Prostate gland (tissue), 2 donors: ENCODE measurements around the gene DDX21. TPM values are rescaled to one million over a fixed set of nuclear protein-coding genes. Genes with fewer than 3 reads are reported as not detected.
"Not testable (repeated sequence)": the region's sequence is repeated elsewhere in the genome, so short reads cannot be mapped to it uniquely, and the experiment has no call there.

Experiments used
- DNase-seq: peaks from one replicate; pipeline ENCODE4 v3.0.0-alpha.2; 2019; ENCODE audit warnings: low spot score
- H3K27ac ChIP-seq, 2 donors: fragments of 200-600 bp; sonication (generic); 2 replicates each; pipeline ENCODE4 v1.5.1; 2017 to 2019
- H3K27me3 ChIP-seq: fragments of 200-600 bp; sonication (generic); replicated peaks from 2 replicates; pipeline ENCODE4 v1.5.1; 2019; ENCODE audit not compliant: insufficient read depth
- H3K36me3 ChIP-seq, 2 donors: fragments of 200-600 bp; sonication (generic); 1 replicate in 1 of 2; 2 replicates in 1 of 2; pipeline versions ENCODE4 v1.5.1 to v1.8.1; 2017 to 2019
- H3K4me1 ChIP-seq: fragments of 200-600 bp; sonication (generic); replicated peaks from 2 replicates; pipeline ENCODE4 v1.5.1; 2019
- H3K4me3 ChIP-seq, 2 donors: fragments of 200-600 bp; sonication (generic); 2 replicates each; pipeline ENCODE4 v1.5.1; 2017 to 2019
- H3K9me3 ChIP-seq: fragments of 200-600 bp; sonication (generic); 2 replicates; pipeline ENCODE4 v1.5.1; 2017
- CTCF ChIP-seq, 4 experiments: fragments of 200-600 bp in 2 of 4; fragments of 450-650 bp in 2 of 4; sonication (generic) in 2 of 4; IDR thresholded peaks; 1 replicate in 3 of 4; 2 replicates in 1 of 4; pipeline ENCODE4 v1.5.1; 2016 to 2019; ENCODE audit warnings: antibody characterized with exemption in 4 of 4, mild to moderate bottlenecking in 2 of 4, moderate library complexity in 2 of 4
- POLR2A ChIP-seq: fragments of 450-650 bp; IDR thresholded peaks from one replicate; pipeline ENCODE4 v1.6.1; 2016; ENCODE audit warnings: antibody characterized with exemption, mild to moderate bottlenecking
- POLR2AphosphoS5 ChIP-seq: sonication (generic); formaldehyde crosslinking; IDR thresholded peaks from one replicate; pipeline ENCODE4 v1.6.1; 2017; ENCODE audit warnings: antibody characterized with exemption
- WGBS: methylation state at CpG from one replicate; pipeline ENCODE4 v1.1.5; 2018; 5-methylcytosine and 5-hydroxymethylcytosine counted together
- intact Hi-C: fragments of 100-400 bp; cut with DNase I; formaldehyde crosslinking; loops from one replicate; pipeline ENCODE4 v1.14.2; 2022
- total RNA-seq, 2 donors: library from RNA; depleted of rRNA; stranded (reverse); fragments of >200 nt; gene quantifications; one replicate each; pipeline ENCODE4 v1.1.0, GENCODE V29; 2016

The DDX21 gene
- total RNA-seq, 2 donors from 2014 or later: 28.9 to 41.0 TPM

- TF ChIP-seq POLR2AphosphoS5 (no peak), POLR2A (no peak), CTCF (IDR thresholded peaks at IDR 0.05) (no peak)
- no peak overlapping the region for H3K4me3 ChIP-seq
- WGBS: 67% methylated on average over 2 of the region's 2 CpGs
- no peaks in the 10 kb centered on the region for H3K27me3 ChIP-seq
- H3K4me1 ChIP-seq: no peaks in the 10 kb centered on the region
- no peaks in the 10 kb centered on the region for H3K36me3 ChIP-seq
- intact Hi-C loops: no loop called here
- H3K27ac ChIP-seq: no peak overlapping the region
- H3K9me3 ChIP-seq: no peaks in the 10 kb centered on the region
- DNase-seq: no peak
Observed at GRCh38 chr10:68938117-68938516, 17.9 kb upstream of the DDX21 start.

DNA sequence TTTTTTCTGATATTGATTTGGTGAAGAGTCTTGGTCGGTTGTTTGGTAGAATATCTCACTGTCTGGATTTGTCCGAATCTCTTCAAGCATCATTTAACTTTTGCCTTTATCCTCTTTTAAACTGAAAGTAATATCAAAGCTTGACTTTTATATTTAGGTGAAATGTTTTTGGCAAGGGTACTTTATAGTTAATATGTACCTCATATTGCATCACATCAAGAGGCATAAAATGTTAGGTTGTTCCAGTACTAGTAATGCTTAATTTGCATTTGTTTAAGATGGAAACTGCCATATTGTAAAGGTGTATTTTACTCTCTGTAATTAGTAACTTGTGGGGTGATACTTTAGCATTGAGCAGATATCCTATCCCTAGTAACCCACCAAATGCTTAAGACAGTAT lies 17.1 kb upstream of the DDX21 start:
- WGBS: 90% methylated on average over 2 of the region's 2 CpGs
- no peak for DNase-seq
- no peak overlapping the region for H3K27ac ChIP-seq
- H3K36me3 ChIP-seq: no peaks in the 10 kb centered on the region
- H3K4me3 ChIP-seq: no peak overlapping the region
- H3K9me3 ChIP-seq: no peaks in the 10 kb centered on the region
- TF ChIP-seq POLR2A: no peak
- TF ChIP-seq CTCF (IDR thresholded peaks at IDR 0.05): no peak
- no peak for TF ChIP-seq POLR2AphosphoS5
- intact Hi-C loops: no loop called here
- no peaks in the 10 kb centered on the region for H3K4me1 ChIP-seq
- no peaks in the 10 kb centered on the region for H3K27me3 ChIP-seq

GRCh38 chr10:68940917-68941316 lies 15.1 kb upstream of the DDX21 start:
- H3K4me1 ChIP-seq, H3K27ac ChIP-seq, H3K36me3 ChIP-seq, DNase-seq, H3K27me3 ChIP-seq, H3K9me3 ChIP-seq, H3K4me3 ChIP-seq, intact Hi-C loops: not testable (repeated sequence)

GRCh38 chr10:68950598-68950997 lies 5.4 kb upstream of the DDX21 start:
- H3K4me3 ChIP-seq: no peak overlapping the region
- H3K9me3 ChIP-seq: no peaks in the 10 kb centered on the region
- no peak for TF ChIP-seq CTCF (IDR thresholded peaks at IDR 0.05)
- TF ChIP-seq POLR2AphosphoS5: no peak
- TF ChIP-seq POLR2A: no peak
- no peak for DNase-seq
- peaks cover 0 to 7% of the 10 kb centered on the region in 2 donors for H3K36me3 ChIP-seq
- intact Hi-C loops: no loop called here
- H3K27me3 ChIP-seq: no peaks in the 10 kb centered on the region
- 98% methylated on average over 3 of the region's 3 CpGs for WGBS
- no peaks in the 10 kb centered on the region for H3K4me1 ChIP-seq
- no peak overlapping the region for H3K27ac ChIP-seq

DNA sequence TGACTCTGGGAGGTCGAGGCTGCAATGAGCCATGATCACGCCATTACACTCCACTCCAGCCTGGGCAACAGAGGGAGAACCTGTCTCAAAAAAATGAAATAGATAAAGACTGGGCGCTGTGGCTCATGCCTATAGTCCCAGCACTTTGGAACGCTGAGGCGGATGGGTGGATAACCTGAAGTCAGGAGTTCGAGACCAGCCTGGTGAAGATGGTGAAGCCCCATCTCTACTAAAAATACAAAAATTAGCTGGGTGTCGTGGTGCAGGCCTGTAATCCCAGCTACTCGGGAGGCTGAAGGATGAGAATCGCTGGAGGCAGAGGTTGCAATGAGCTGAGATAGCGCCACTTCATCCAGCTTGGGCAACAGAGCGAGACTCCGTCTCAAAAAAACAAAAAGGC lies 1.1 kb upstream of the DDX21 start:
- no peak for DNase-seq
- Histone ChIP-seq H3K4me3 (no peak overlapping the region), H3K27me3 (no peaks in the 10 kb centered on the region), H3K27ac (no peak overlapping the region), H3K4me1 (no peaks in the 10 kb centered on the region), H3K36me3 (no peaks in the 10 kb centered on the region), H3K9me3 (no peaks in the 10 kb centered on the region)
- no peak for TF ChIP-seq POLR2AphosphoS5
- TF ChIP-seq POLR2A: no peak
- TF ChIP-seq CTCF (IDR thresholded peaks at IDR 0.05): no peak
- intact Hi-C loops: no loop called here
- 93% methylated on average over 12 of the region's 12 CpGs for WGBS
